GM19395 (cell line): ENCODE results near the gene ACTMAP.

Experiments
- ATAC-seq: cut with Tn5 transposase; IDR thresholded peaks from one replicate; pipeline ENCODE4 v1.9.1; 2021; ENCODE audit warnings: mild to moderate bottlenecking, moderate library complexity; ENCODE audit not compliant: unreplicated experiment

The ACTMAP gene

GRCh38 chr19:40721936-40722661, 28.2 kb downstream of the ACTMAP start:
- ATAC-seq, result no peak

- ATAC-seq, result no peak
Observed at GRCh38 chr19:40721140-40721486, 29.2 kb downstream of the ACTMAP start.

- no peak for ATAC-seq
Observed at GRCh38 chr19:40719414-40719894, 30.8 kb downstream of the ACTMAP start.

- ATAC-seq, result no peak
Observed at GRCh38 chr19:40718774-40719391, 31.4 kb downstream of the ACTMAP start.

GRCh38 chr19:40717880-40718773, 32.1 kb downstream of the ACTMAP start:
- no peak for ATAC-seq

- ATAC-seq, result peak; percentile 1
Observed at GRCh38 chr19:40717325-40717879, 32.9 kb downstream of the ACTMAP start.

- peak; percentile 71 for ATAC-seq
Observed at GRCh38 chr19:40716482-40717324, 33.6 kb downstream of the ACTMAP start, which contains the start of the genes COQ8B and ITPKC. Gene COQ8B, minus strand, starts transcription at chr19:40716886. Its CDS starts 2,254 bp downstream, at chr19:40714632. Gene ITPKC, plus strand, starts transcription at chr19:40717112. Its CDS starts 24 bp downstream, at chr19:40717136.

- ATAC-seq, result no peak
Observed at GRCh38 chr19:40716031-40716481, 34.2 kb downstream of the ACTMAP start.

GRCh38 chr19:40714441-40715299, 35.6 kb downstream of the ACTMAP start:
- ATAC-seq, result peak; percentile 50

- no peak for ATAC-seq
Observed at GRCh38 chr19:40713939-40714338, 36.3 kb downstream of the ACTMAP start.

GRCh38 chr19:40709817-40710216, 40.5 kb downstream of the ACTMAP start:
- no peak for ATAC-seq

GRCh38 chr19:40707615-40708014, 42.7 kb downstream of the ACTMAP start:
- ATAC-seq, result no peak

- no peak for ATAC-seq
Observed at GRCh38 chr19:40705950-40706619, 44.2 kb downstream of the ACTMAP start.

GRCh38 chr19:40705362-40705651, 45.0 kb downstream of the ACTMAP start:
- ATAC-seq, result no peak

- ATAC-seq, result no peak
Observed at GRCh38 chr19:40704491-40705361, 45.6 kb downstream of the ACTMAP start.

- no peak for ATAC-seq
Observed at GRCh38 chr19:40703029-40703755, 47.1 kb downstream of the ACTMAP start.
